ENCODE data around the gene SLC15A2.
"Not testable (repeated sequence)": the region's sequence is repeated elsewhere in the genome, so short reads cannot be mapped to it uniquely, and the experiment has no call there.

SLC15A2 gene

DNA sequence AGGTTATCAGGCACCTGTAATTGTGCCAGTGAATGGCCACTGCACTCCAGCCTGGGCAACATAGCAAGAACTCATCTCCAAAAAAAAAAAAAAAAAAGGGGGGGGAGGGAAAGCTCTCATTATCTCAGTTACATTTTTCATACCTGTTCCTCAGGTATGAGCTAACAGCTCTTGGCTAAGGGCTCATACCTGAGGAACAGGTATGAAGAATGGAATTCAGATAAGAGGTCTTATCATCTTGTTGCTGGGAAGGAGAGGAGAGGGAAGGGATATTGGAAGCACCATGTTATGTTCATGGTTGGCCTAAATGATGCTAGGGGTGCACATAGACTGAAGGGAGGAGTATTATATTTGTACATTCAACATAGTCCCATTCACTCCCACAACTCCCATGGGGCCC lies 2.6 kb downstream of the SLC15A2 start:
- Mint-ChIP-seq H3K9me3 (no peaks in the 10 kb centered on the region), H3K36me3 (peaks cover 2% of the 10 kb centered on the region), H3K27ac (no peak overlapping the region), H3K4me3 (no peak overlapping the region), H3K27me3 (no peaks in the 10 kb centered on the region), H3K4me1 (no peaks in the 10 kb centered on the region)
- DNase-seq, result no peak
- CTCF ChIA-PET, result no interaction called here

DNA sequence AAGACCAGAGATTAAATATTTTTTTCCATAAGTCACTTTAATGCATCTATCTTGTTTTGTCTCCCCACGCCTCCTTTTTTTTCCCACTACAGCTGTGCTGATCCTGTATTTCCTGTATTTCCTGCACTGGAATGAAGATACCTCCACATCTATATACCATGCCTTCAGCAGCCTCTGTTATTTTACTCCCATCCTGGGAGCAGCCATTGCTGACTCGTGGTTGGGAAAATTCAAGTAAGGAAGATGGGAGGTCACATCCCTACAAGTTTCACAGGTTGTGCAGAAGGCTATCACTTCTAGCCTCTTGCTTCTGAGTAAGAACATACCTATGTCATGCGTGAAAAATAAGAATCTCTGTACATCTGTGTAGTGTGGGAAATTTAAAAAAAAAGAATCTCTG lies 3.1 kb downstream of the SLC15A2 start:
- no peaks in the 10 kb centered on the region for H3K9me3 Mint-ChIP-seq
- H3K27ac Mint-ChIP-seq, result no peak overlapping the region
- no peak for DNase-seq
- CTCF ChIA-PET, result no interaction called here
- H3K36me3 Mint-ChIP-seq, result peaks cover 2% of the 10 kb centered on the region
- no peaks in the 10 kb centered on the region for H3K4me1 Mint-ChIP-seq
- H3K27me3 Mint-ChIP-seq, result no peaks in the 10 kb centered on the region
- no peak overlapping the region for H3K4me3 Mint-ChIP-seq

DNA sequence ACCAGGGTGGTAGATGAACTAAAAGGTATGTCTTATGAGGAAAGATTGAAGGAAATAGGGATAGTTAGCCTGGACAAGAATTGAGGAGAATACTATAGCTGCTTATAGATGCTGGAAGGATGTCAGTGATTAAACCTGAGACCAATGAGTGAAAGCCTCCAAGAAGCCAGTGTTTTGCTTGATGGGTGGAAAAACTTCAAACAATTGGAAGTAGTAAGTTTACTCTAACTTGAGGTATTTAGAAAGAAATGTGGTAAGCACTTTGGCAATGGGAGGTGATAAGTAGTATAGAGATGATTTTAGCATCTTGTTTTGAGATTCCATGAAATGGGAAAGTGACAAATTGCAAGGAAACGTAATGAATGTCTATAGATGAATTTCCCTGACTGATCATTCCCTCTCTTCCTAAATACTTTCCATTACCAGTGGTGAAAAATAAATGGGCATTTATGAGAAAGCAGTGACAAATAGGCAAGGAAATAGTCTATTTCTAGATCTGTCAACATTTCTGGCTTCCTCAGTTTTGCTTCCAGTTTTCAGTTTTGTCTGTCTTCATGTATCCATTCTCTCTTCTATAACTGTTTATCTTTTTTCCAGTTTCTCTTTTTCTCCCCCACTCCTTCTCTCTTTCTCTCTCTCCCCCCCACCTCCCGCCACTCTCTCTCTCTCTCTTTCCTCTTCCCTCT lies 19.2 kb downstream of the SLC15A2 start:
- peaks cover 5% of the 10 kb centered on the region for H3K36me3 Mint-ChIP-seq
- CTCF ChIA-PET, result no interaction called here
- no peak for DNase-seq
- H3K4me1 Mint-ChIP-seq, result no peaks in the 10 kb centered on the region
- no peaks in the 10 kb centered on the region for H3K27me3 Mint-ChIP-seq
- H3K9me3 Mint-ChIP-seq, result peaks cover 1% of the 10 kb centered on the region
- no peak overlapping the region for H3K27ac Mint-ChIP-seq
- H3K4me3 Mint-ChIP-seq, result no peak overlapping the region

DNA sequence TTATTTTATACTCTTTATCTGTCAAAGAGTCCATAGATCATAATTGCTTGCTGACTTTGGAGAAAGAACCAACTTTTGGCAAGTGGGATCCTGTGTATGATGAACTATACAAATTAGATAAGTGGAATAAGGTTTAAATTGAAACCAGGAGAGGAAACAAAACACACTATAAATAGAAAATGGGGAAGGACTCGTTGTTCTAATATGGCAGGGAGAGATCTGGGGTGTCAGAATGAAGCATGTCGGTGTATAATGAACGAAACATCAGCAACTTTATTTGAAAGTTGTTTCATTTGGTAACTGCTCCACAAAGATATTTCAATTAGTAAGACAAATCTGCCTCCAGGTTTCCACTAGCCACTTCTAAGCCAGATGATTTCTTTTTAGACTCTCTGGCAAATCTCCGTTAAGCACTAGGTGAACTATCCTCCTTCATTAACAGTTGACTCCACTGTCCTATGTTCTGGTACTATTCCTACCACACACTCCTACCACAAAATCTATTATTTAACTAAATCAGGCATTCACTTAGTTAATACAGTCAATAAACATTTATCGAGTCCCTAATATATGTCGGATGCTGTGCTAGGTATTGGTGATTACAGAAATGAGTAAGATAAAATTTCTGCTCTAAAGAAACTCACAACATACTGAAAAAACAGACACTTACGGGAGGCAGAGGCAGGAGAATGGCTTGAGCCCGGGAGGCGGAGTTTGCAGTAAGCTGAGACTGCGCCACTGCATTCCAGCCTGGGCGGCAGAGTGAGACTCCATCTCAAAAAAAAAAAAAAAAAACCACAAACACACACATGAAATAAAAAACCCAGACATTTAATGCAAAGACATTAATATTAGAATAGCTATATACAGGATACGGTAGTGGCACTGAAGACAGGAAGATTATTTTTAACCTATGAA lies 20.1 kb downstream of the SLC15A2 start:
- Mint-ChIP-seq H3K27ac (no peak overlapping the region), H3K4me1 (no peaks in the 10 kb centered on the region), H3K36me3 (peaks cover 4% of the 10 kb centered on the region), H3K27me3 (no peaks in the 10 kb centered on the region), H3K4me3 (no peak overlapping the region), H3K9me3 (no peaks in the 10 kb centered on the region)
- CTCF ChIA-PET, result no interaction called here
- no peak for DNase-seq

DNA sequence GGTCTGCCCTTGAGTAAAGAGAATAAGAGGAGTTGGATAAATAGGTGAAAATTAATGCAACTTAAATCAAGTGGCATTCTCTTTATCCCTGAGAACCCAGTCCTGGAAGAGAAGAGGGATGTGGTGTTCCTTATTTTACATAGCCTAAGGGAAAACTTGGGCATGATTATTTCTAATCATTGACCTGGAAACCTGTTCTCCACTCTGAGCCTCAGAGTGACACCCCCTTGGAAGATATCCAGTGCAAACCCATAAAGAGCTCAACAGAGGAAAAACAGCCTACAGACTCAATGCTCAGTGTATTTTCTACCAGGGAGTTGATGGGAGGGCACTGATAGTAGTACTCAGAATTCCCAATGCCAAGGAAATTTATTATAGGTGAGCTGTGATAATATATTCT lies 22.0 kb downstream of the SLC15A2 start:
- H3K4me3 Mint-ChIP-seq, result no peak overlapping the region
- no peak for DNase-seq
- H3K9me3 Mint-ChIP-seq, result no peaks in the 10 kb centered on the region
- peaks cover 4% of the 10 kb centered on the region for H3K36me3 Mint-ChIP-seq
- CTCF ChIA-PET, result interaction anchor here (0.6 kb wide), 2 partner anchors 23 to 238 kb away, joined by 3 to 5 read pairs; no protein-coding TSS in a partner anchor
- no peak overlapping the region for H3K27ac Mint-ChIP-seq
- H3K27me3 Mint-ChIP-seq, result no peaks in the 10 kb centered on the region
- no peaks in the 10 kb centered on the region for H3K4me1 Mint-ChIP-seq

DNA sequence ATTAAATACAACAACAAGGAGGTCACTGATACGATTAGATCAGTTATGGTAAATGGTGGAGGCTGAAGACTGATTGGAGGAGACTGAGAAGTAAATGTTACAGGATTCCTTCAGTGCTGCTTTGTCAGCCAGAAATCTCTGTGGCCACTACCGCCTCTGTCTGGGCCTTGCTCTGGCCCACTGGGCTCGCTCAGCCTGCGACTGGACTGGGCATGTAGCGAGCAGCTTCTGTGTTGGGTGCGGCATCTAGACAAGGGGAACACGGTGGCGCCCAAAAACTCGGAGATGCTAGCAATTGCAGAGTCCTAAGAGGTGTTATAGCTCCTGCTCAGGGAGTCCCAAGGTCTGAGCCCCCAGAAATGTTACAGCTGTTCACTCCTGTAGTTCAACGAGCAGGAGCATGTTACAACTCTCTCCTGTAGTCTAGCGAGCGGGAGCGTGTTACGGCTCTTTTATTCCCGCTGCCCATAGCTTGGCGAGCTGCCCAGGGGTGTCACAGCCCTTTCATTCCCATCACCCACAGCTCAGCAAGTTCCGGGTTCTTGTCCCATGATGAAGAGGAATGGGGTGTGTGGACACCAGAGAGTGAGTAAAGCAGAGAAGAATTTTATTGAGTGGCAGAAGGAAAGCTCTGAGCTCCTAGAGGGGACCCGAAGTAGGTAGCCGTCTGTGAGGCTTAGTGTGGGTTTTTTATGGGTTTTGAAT lies 24.7 kb downstream of the SLC15A2 start:
- Mint-ChIP-seq H3K27ac (no peak overlapping the region), H3K36me3 (peaks cover 4% of the 10 kb centered on the region), H3K4me3 (no peak overlapping the region), H3K4me1 (no peaks in the 10 kb centered on the region), H3K27me3 (no peaks in the 10 kb centered on the region), H3K9me3 (no peaks in the 10 kb centered on the region)
- DNase-seq, result no peak
- CTCF ChIA-PET, result no interaction called here

DNA sequence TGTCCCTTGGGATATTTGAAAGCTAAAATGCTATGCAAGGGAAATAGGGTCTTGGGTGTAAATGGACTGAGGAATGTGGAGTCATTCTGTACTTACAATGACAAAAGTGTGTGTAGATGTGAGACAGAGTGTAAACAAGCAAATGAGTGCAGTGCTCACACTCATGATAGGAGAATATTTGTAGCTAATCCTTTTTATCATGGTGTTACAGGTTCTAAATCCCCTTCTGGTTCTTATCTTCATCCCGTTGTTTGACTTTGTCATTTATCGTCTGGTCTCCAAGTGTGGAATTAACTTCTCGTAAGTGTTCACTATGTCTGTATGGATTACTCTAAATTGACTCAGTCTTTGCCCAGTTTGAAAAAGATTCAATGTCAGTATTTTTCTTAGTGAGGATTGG lies 30.5 kb downstream of the SLC15A2 start:
- no peaks in the 10 kb centered on the region for H3K9me3 Mint-ChIP-seq

DNA sequence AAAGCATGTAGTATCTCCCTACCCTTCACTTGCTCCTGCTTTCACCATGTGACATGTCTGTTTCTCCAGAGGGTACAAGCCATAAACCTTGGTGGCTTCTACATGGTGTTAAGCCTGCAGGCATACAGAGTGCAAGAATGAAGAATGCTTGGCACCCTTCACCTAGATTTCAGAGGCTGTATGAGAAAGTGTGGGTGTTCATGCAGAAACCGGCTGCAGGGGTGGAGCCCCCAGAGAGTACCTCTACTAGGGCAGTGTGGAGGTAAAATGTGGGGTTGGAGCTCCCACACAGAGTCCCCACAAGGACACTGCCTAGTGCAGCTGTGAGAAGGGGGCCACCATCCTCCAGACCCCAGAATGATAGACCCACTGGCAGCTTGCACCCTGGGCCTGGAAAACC lies 32.2 kb downstream of the SLC15A2 start:
- Mint-ChIP-seq H3K4me3 (no peak overlapping the region), H3K36me3 (peaks cover 6% of the 10 kb centered on the region), H3K27ac (no peak overlapping the region), H3K27me3 (no peaks in the 10 kb centered on the region), H3K9me3 (no peaks in the 10 kb centered on the region), H3K4me1 (no peaks in the 10 kb centered on the region)
- no peak for DNase-seq
- CTCF ChIA-PET, result no interaction called here

More for the DNA sequence above, 30.5 kb downstream of the SLC15A2 start:
- Mint-ChIP-seq H3K27me3 (no peaks in the 10 kb centered on the region), H3K4me3 (no peak overlapping the region), H3K27ac (no peak overlapping the region), H3K36me3 (peaks cover 4% of the 10 kb centered on the region), H3K4me1 (no peaks in the 10 kb centered on the region)
- CTCF ChIA-PET, result no interaction called here
- no peak for DNase-seq

DNA sequence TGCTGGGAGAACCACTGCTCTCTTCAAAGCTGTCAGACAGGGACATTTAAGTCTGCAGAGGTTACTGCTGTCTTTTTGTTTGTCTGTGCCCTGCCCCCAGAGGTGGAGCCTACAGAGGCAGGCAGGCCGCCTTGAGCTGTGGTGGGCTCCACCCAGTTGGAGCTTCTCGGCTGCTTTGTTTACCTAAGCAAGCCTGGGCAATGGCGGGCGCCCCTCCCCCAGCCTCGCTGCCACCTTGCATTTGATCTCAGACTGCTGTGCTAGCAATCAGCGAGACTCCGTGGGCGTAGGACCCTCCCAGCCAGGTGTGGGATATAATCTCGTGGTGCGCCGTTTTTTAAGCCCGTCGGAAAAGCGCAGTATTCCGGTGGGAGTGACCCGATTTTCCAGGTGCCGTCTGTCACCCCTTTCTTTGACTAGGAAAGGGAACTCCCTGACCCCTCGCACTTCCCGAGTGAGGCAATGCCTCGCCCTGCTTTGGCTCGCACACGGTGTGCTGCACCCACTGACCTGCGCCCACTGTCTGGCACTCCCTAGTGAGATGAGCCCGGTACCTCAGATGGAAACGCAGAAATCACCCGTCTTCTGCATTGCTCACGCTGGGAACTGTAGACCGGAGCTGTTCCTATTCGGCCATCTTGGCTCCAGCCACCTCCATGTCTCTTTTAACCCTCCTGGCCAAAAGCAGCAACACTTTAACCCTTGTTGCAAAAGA lies 44.1 kb downstream of the SLC15A2 start:
- H3K36me3 Mint-ChIP-seq, result peaks cover 11% of the 10 kb centered on the region
- H3K9me3 Mint-ChIP-seq, H3K27me3 Mint-ChIP-seq, H3K4me3 Mint-ChIP-seq, DNase-seq, H3K27ac Mint-ChIP-seq, CTCF ChIA-PET, H3K4me1 Mint-ChIP-seq: not testable (repeated sequence)

DNA sequence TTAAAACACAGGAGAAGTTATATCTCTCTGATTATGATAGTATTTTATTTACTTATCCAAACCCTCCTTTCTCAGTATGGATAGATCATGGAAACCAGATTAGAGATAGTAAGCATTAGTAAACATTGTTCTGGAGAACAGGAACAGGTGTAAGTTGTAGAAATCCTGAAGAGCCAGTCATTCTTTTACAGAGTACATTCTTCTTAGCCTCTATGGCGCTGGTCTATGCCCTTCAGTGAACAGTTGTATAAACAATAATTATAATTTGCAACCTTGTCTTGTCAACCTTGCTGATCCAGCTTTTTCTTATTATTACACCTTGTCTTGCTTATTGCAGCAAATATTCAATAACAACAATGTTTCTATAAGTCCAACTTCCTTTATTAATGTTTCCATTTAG lies 47.4 kb downstream of the SLC15A2 start:
- Mint-ChIP-seq H3K4me3 (no peak overlapping the region), H3K4me1 (no peaks in the 10 kb centered on the region), H3K36me3 (peaks cover 9% of the 10 kb centered on the region), H3K27ac (no peak overlapping the region), H3K27me3 (no peaks in the 10 kb centered on the region), H3K9me3 (no peaks in the 10 kb centered on the region)
- CTCF ChIA-PET, result no interaction called here
- no peak for DNase-seq

DNA sequence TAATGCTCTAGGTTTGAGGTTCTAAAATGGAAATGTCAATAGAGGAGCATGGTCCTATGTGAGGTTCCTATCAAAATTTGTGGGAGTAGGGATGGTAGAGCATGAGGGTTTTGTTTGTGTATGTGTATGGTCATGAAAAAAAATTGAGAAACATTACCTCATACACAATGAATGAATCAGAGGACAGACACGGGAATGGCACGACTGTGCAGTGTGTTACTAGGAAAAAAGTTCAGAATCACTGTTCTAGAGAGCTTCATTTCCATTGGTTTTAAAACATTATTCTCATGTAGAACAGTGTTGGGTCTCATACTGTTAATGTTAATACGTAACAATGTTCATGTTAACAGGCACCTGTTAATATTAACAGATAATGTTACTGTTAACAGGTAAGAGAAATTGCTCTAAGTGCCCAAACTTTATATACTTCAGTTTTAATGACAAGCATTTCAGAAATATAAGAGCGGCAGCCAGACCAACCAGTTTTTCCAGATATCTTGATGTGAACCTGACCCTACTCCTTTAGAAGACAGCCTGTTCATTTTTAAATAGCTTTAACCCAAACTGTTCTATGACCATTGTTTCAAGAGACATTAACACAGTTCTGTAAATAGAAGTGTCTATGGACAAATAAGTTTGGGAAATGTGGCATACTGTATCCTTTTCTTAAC lies 48.0 kb downstream of the SLC15A2 start:
- Mint-ChIP-seq H3K36me3 (peaks cover 9% of the 10 kb centered on the region), H3K9me3 (no peaks in the 10 kb centered on the region), H3K27me3 (no peaks in the 10 kb centered on the region), H3K27ac (no peak overlapping the region), H3K4me3 (no peak overlapping the region), H3K4me1 (no peaks in the 10 kb centered on the region)
- DNase-seq, result no peak
- CTCF ChIA-PET, result no interaction called here

DNA sequence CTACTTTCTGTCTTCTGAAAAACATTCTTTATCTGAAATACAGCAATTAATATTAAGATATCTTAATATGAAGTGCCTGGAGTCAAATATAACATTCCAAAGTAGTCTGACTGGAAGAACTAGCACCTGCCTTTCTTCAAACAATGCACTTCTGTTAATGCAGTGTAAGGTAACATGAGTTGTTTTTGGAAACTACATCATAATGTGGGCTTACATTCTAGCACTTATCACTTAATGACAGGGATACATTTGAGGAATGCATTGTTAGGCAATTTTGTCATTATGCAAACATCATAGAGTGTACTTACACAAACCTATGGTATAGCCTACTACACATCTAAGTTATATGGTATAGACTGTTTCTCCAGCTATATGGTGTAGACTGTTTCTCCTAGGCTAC lies 49.2 kb downstream of the SLC15A2 start:
- DNase-seq, result no peak
- no peak overlapping the region for H3K4me3 Mint-ChIP-seq
- H3K27me3 Mint-ChIP-seq, result no peaks in the 10 kb centered on the region
- H3K36me3 Mint-ChIP-seq, result peaks cover 8% of the 10 kb centered on the region
- CTCF ChIA-PET, result no interaction called here
- H3K27ac Mint-ChIP-seq, result no peak overlapping the region
- no peaks in the 10 kb centered on the region for H3K4me1 Mint-ChIP-seq
- no peaks in the 10 kb centered on the region for H3K9me3 Mint-ChIP-seq

DNA sequence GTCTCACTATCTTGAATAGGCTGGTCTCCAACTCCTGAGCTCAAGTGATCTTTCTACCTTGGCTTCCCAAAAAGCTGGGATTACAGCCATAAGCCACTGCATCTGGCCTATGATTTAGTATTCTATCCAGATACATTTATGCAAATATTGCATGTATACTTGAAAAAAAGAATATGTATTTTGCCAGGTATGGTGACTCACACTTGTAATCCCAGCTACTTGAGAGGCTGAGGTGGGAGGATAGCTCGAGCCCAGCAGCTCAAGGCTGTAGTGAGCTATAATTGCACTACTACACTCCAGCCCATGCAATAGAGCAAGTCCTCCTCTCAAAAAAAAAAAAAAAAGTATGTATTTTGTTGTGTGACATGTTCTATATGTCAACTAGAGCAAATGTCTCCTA lies 54.4 kb downstream of the SLC15A2 start:
- Mint-ChIP-seq H3K4me1 (no peaks in the 10 kb centered on the region), H3K27ac (no peak overlapping the region), H3K9me3 (no peaks in the 10 kb centered on the region), H3K36me3 (no peaks in the 10 kb centered on the region), H3K27me3 (no peaks in the 10 kb centered on the region), H3K4me3 (no peak overlapping the region)
- CTCF ChIA-PET, result no interaction called here
- DNase-seq, result no peak

Measured in activated naive CD4-positive, alpha-beta T cell treated with anti-CD3 and anti-CD28 coated beads, Interleukin-2, amount 10 ng/mL, durations not matched to agents 7 days and 5 days (primary cell).